Effector memory CD8-positive, alpha-beta T cell (primary cell): Measurements from ENCODE around the gene SNX12.

Source experiments
- ATAC-seq: fragments of 150-1000 bp; cut with Tn5 transposase; replicated peaks from 2 replicates; pipeline ENCODE4 v1.10.0; 2021; ENCODE audit warnings: mild to moderate bottlenecking, moderate library complexity
- DNase-seq, 3 experiments: peaks; one replicate each; pipeline ENCODE4 v3.0.0; 2021
- H3K27ac Mint-ChIP-seq, 2 donors: one replicate each; pipeline ENCODE4 v1.8.0; 2022; ENCODE audit warnings: mild to moderate bottlenecking in 2 of 2, mixed read lengths in 2 of 2, moderate library complexity in 2 of 2
- H3K27me3 Mint-ChIP-seq, 2 donors: one replicate each; pipeline ENCODE4 v1.8.0; 2022; ENCODE audit warnings: mixed read lengths in 2 of 2
- H3K36me3 Mint-ChIP-seq: one replicate; pipeline ENCODE4 v1.8.0; 2022; ENCODE audit warnings: mild to moderate bottlenecking, moderate library complexity, mixed read lengths; ENCODE audit not compliant: insufficient read depth
- H3K4me1 Mint-ChIP-seq, 2 donors: one replicate each; pipeline ENCODE4 v1.8.0; 2022; ENCODE audit warnings: low read depth in 2 of 2, mixed read lengths in 2 of 2
- H3K4me3 Mint-ChIP-seq, 2 donors: one replicate each; pipeline ENCODE4 v1.8.0; 2022; ENCODE audit warnings: mild to moderate bottlenecking in 2 of 2, mixed read lengths in 2 of 2, moderate library complexity in 2 of 2
- H3K9me3 Mint-ChIP-seq, 2 donors: one replicate each; pipeline ENCODE4 v1.8.0; 2022; ENCODE audit warnings: mixed read lengths in 2 of 2

SNX12 gene

GRCh38 chrX:71100581-71101505, 32.7 kb upstream of the SNX12 start:
- ATAC-seq (no peak), DNase-seq (no peak)
- Mint-ChIP-seq H3K36me3 (peaks cover 47% of the 10 kb centered on the region), H3K4me3 (peak overlapping the region in 1 of 2 donors; percentile 46), H3K27ac (peak overlapping the region; percentile 68 to 93), H3K9me3 (no peaks in the 10 kb centered on the region), H3K4me1 (peaks cover 52% of the 10 kb centered on the region in 2 donors), H3K27me3 (no peaks in the 10 kb centered on the region)

GRCh38 chrX:71099736-71100135, 31.6 kb upstream of the SNX12 start:
- DNase-seq (no peak), ATAC-seq (no peak)
- no peaks in the 10 kb centered on the region for H3K9me3 Mint-ChIP-seq
- peaks cover 45 to 53% of the 10 kb centered on the region in 2 donors for H3K4me1 Mint-ChIP-seq
- peak overlapping the region in 1 of 2 donors; percentile 25 for H3K4me3 Mint-ChIP-seq
- H3K27ac Mint-ChIP-seq: peak overlapping the region; percentile 68 to 88
- H3K27me3 Mint-ChIP-seq: no peaks in the 10 kb centered on the region
- peaks cover 43% of the 10 kb centered on the region for H3K36me3 Mint-ChIP-seq

GRCh38 chrX:71098951-71099506, 30.9 kb upstream of the SNX12 start:
- peak overlapping the region; percentile 68 to 88 for H3K27ac Mint-ChIP-seq
- no peaks in the 10 kb centered on the region for H3K27me3 Mint-ChIP-seq
- peaks cover 38 to 47% of the 10 kb centered on the region in 2 donors for H3K4me1 Mint-ChIP-seq
- no peak for DNase-seq
- ATAC-seq: no peak
- peaks cover 38% of the 10 kb centered on the region for H3K36me3 Mint-ChIP-seq
- H3K4me3 Mint-ChIP-seq: peak overlapping the region in 1 of 2 donors; percentile 25
- no peaks in the 10 kb centered on the region for H3K9me3 Mint-ChIP-seq

- DNase-seq (peak; percentile 67 to 76 (median 74)), ATAC-seq (peak; percentile 45)
- H3K27me3 Mint-ChIP-seq: no peaks in the 10 kb centered on the region
- H3K27ac Mint-ChIP-seq: peak overlapping the region in 1 of 2 donors; percentile 68
- peaks cover 31% of the 10 kb centered on the region for H3K36me3 Mint-ChIP-seq
- peak overlapping the region; percentile 40 to 41 for H3K4me3 Mint-ChIP-seq
- H3K9me3 Mint-ChIP-seq: no peaks in the 10 kb centered on the region
- peaks cover 31 to 43% of the 10 kb centered on the region in 2 donors for H3K4me1 Mint-ChIP-seq
These were observed 30.2 kb upstream of the SNX12 start for GRCh38 chrX:71098302-71098701.

GRCh38 chrX:71096760-71097032, 28.6 kb upstream of the SNX12 start:
- H3K4me3 Mint-ChIP-seq: peak overlapping the region; percentile 93 to 95
- no peak for DNase-seq
- H3K36me3 Mint-ChIP-seq: peaks cover 19% of the 10 kb centered on the region
- no peaks in the 10 kb centered on the region for H3K27me3 Mint-ChIP-seq
- peak overlapping the region; percentile 35 to 95 for H3K27ac Mint-ChIP-seq
- no peaks in the 10 kb centered on the region for H3K9me3 Mint-ChIP-seq
- no peak for ATAC-seq
- H3K4me1 Mint-ChIP-seq: peaks cover 21 to 37% of the 10 kb centered on the region in 2 donors

GRCh38 chrX:71095981-71096759, 28.0 kb upstream of the SNX12 start:
- ATAC-seq: peak; percentile 63
- Mint-ChIP-seq H3K4me3 (peak overlapping the region; percentile 93 to 95), H3K4me1 (peaks cover 20 to 32% of the 10 kb centered on the region in 2 donors), H3K9me3 (no peaks in the 10 kb centered on the region), H3K27me3 (no peaks in the 10 kb centered on the region), H3K27ac (peak overlapping the region; percentile 95), H3K36me3 (peaks cover 14% of the 10 kb centered on the region)
- peak in 1 of 3 experiments; percentile 53 for DNase-seq

GRCh38 chrX:71095555-71095980, 27.4 kb upstream of the SNX12 start, which contains the start of gene FOXO4:
TSS of gene FOXO4 (plus strand) at chrX:71095851. CDS start at chrX:71096529, 678 bp downstream.
- ATAC-seq (peak; percentile 85), DNase-seq (peak; percentile 81 to 83 (median 81))
- Mint-ChIP-seq H3K36me3 (peaks cover 8% of the 10 kb centered on the region), H3K27me3 (no peaks in the 10 kb centered on the region), H3K4me1 (peaks cover 17 to 26% of the 10 kb centered on the region in 2 donors), H3K27ac (peak within 1 kb of the TSS; percentile 95), H3K9me3 (no peaks in the 10 kb centered on the region), H3K4me3 (peak within 1 kb of the TSS; percentile 93 to 95)

GRCh38 chrX:71095033-71095432, 26.9 kb upstream of the SNX12 start:
- ATAC-seq (no peak), DNase-seq (no peak)
- H3K4me3 Mint-ChIP-seq: peak overlapping the region; percentile 93 to 95
- peak overlapping the region; percentile 95 for H3K27ac Mint-ChIP-seq
- H3K9me3 Mint-ChIP-seq: no peaks in the 10 kb centered on the region
- H3K4me1 Mint-ChIP-seq: peaks cover 17 to 24% of the 10 kb centered on the region in 2 donors
- no peaks in the 10 kb centered on the region for H3K27me3 Mint-ChIP-seq
- peaks cover 8% of the 10 kb centered on the region for H3K36me3 Mint-ChIP-seq

- no peaks in the 10 kb centered on the region for H3K27me3 Mint-ChIP-seq
- peaks cover 8% of the 10 kb centered on the region for H3K36me3 Mint-ChIP-seq
- H3K4me3 Mint-ChIP-seq: no peak overlapping the region
- no peaks in the 10 kb centered on the region for H3K9me3 Mint-ChIP-seq
- DNase-seq (no peak), ATAC-seq (no peak)
- H3K27ac Mint-ChIP-seq: no peak overlapping the region
- H3K4me1 Mint-ChIP-seq: peaks cover 3 to 11% of the 10 kb centered on the region in 2 donors
These were observed 23.1 kb upstream of the SNX12 start for GRCh38 chrX:71091263-71091662.

GRCh38 chrX:71085900-71086299, 17.8 kb upstream of the SNX12 start:
- H3K4me3 Mint-ChIP-seq: no peak overlapping the region
- ATAC-seq: no peak

GRCh38 chrX:71082822-71083221, 14.7 kb upstream of the SNX12 start:
- no peak overlapping the region for H3K4me3 Mint-ChIP-seq
- H3K27me3 Mint-ChIP-seq: no peaks in the 10 kb centered on the region

More at GRCh38 chrX:71085900-71086299, 17.8 kb upstream of the SNX12 start:
- Mint-ChIP-seq H3K27me3 (no peaks in the 10 kb centered on the region), H3K36me3 (no peaks in the 10 kb centered on the region), H3K9me3 (no peaks in the 10 kb centered on the region), H3K4me1 (no peaks in the 10 kb centered on the region), H3K27ac (no peak overlapping the region)
- no peak for DNase-seq

GRCh38 chrX:71082124-71082647, 14.1 kb upstream of the SNX12 start:
- Mint-ChIP-seq H3K9me3 (no peaks in the 10 kb centered on the region), H3K4me1 (no peaks in the 10 kb centered on the region), H3K36me3 (no peaks in the 10 kb centered on the region), H3K4me3 (no peak overlapping the region), H3K27me3 (no peaks in the 10 kb centered on the region), H3K27ac (no peak overlapping the region)
- no peak for DNase-seq
- no peak for ATAC-seq

More at GRCh38 chrX:71082822-71083221, 14.7 kb upstream of the SNX12 start:
- no peak overlapping the region for H3K27ac Mint-ChIP-seq
- DNase-seq (no peak), ATAC-seq (no peak)
- no peaks in the 10 kb centered on the region for H3K9me3 Mint-ChIP-seq
- no peaks in the 10 kb centered on the region for H3K36me3 Mint-ChIP-seq
- H3K4me1 Mint-ChIP-seq: no peaks in the 10 kb centered on the region
